Measurements from ENCODE around the gene RAMP3.
"Not testable (repeated sequence)": the region's sequence is repeated elsewhere in the genome, so short reads cannot be mapped to it uniquely, and the experiment has no call there.

RAMP3 gene, protein sequence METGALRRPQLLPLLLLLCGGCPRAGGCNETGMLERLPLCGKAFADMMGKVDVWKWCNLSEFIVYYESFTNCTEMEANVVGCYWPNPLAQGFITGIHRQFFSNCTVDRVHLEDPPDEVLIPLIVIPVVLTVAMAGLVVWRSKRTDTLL

GRCh38 chr7:45157653-45158401 lies at the start of gene RAMP3:
Gene RAMP3, plus strand, starts transcription at chr7:45157791. Its CDS starts 38 bp downstream, at chr7:45157829.
- DNase-seq = no peak

DNA sequence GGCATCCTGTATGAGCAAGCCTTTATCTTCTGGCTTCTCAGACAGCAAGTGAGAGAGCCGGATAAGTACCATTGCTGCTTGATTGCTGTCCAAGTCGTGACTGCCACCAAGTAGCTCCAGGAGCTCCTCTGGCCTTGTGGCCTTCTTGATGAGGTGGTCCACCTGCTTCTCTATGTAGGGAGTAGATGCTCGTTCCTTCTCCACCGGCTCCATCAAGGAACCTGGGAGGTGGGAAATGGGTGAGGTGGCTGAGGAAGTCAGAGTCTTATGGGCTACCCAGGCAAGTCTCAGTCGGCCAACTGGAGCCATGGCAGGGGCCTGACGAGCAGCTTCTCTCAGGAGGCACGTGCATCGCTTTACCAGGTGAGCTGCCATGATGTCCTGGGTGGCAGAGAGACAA lies 48.7 kb upstream of the RAMP3 start:
- DNase-seq = no peak

DNA sequence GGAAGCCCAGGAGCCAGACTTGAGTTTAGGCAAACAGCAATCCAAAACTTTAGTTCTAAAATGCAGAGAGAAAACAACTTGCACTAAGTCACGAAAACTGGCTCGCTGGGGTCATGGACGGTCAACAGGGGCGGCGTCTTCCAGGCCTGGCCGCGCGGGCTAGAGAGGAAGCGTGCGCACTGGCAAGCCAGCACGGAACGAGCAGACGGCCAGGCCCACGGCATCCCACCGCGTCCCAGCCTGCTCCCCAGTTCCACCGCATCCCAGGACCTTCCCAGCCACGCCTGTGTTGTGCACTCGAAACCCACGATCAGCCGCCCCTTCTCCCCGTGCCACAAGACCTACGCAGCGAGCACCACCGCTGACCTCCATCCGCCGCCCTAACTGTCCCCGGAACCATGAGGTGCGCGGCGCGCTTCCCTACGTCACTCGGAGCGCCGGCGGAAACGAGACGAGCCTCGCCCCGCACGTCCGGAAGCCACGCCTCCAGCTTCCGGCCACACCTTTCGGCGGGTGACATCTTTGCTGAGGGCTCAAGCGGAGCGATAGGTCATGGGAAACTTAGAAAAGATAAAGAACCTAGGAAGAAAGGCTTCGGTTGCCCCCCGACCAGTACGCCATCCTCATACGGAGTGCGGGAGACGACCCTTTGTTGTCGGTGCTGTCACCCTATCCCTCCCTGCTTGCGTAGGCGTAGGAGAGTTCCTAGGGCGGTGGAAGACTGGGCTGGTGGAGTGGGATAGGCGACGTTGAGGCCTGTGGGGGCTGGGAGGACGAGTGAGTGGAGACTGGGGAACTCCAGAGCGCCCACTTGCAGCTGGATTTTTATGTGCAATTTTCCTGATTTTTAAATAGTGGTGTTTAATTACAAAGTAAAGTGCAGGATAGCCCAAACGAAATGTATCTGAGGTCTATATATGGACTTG lies 46.0 kb upstream of the RAMP3 start, which contains the start of gene TBRG4:
Gene TBRG4, minus strand, starts transcription at position 400 of the 926 bp plus-strand sequence. CDS start 2,460 bp downstream, outside the sequence.
- peak; percentile 90 for DNase-seq

- DNase-seq = no peak
Measured at GRCh38 chr7:45112648-45113047, 44.9 kb upstream of the RAMP3 start.

- DNase-seq = not testable (repeated sequence)
Measured at GRCh38 chr7:45114257-45114656, 43.3 kb upstream of the RAMP3 start.

DNA sequence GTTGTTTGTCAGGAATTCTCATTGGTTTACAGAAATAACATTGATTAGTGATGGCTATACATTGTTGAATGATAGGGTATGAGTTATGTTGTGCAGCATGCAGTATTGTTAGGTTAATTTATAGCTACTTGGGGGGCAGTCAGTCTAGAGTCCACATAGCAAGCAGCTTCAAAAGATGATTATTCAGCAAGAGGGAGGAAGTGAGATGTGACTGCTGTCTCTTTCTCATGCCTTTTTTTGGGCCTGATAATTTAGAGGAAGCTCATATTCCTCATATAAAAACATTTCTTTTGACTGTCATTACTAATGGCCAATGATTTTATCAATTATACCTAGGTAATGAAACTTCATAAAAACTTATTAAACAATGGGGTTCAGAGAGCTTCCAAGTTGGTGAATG lies 42.7 kb upstream of the RAMP3 start:
- DNase-seq = no peak

DNA sequence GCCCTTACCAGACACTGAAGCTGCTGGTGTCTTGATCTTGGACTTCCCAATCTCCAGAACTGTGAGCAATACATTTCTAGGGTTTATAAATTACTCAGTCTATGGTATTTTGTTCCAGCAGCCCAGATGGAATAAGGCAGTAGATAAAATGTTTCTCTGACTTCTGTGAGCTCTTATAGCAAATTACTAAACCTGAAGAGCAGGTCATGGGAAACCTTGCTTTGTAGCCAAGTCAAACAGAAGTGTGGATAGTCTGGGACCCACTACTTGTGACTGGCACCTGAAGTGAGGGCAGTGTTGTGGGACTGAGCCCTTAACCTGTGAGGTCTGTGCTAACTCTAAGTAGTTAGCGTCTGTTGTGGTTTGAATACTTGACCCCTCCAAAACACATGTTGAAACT lies 41.5 kb upstream of the RAMP3 start:
- no peak for DNase-seq

DNA sequence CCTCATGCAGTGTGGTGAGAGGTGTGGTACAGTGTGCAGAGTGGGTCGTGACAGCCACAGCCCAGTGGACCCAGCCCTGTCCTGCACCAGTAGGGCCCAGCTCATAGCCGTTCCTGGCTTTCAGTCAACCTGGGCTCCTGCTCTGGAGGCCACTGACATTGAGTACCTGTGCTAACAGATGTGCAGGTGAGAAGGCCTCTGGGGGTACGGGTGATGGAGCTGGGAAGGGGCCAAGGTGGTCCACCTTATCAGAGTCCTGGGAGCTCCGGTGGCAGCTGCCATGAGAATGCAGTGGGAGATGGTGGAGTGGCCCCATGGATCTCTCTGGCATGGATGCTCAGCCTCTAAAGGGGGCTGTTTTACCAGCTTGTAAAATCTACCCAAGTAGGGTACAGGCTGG lies 40.0 kb upstream of the RAMP3 start:
- no peak for DNase-seq

DNA sequence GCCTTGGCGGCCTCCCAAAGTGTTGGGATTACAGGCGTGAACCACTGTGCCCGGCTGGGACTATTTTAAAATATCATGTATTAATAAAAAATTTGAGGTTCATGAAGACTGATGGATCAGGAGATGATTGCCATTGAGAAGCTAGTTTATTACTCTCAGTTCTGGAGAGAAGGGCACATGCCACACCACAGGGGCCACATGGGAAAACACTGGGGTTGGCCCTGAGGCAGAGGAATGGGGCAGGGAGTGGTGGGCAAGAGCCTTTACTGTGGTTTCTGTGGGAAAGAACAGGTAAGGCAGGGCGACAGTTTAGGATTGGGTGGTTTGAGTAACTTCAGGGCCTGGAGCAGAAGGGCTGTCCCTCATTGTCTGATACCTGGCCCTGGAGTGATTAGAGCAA lies 39.3 kb upstream of the RAMP3 start:
- DNase-seq = no peak

GRCh38 chr7:45118889-45119331 lies 38.7 kb upstream of the RAMP3 start:
- DNase-seq = no peak

GRCh38 chr7:45119550-45119949 lies 38.0 kb upstream of the RAMP3 start:
- DNase-seq = no peak

GRCh38 chr7:45122975-45123860 lies 34.4 kb upstream of the RAMP3 start:
- DNase-seq = no peak

DNA sequence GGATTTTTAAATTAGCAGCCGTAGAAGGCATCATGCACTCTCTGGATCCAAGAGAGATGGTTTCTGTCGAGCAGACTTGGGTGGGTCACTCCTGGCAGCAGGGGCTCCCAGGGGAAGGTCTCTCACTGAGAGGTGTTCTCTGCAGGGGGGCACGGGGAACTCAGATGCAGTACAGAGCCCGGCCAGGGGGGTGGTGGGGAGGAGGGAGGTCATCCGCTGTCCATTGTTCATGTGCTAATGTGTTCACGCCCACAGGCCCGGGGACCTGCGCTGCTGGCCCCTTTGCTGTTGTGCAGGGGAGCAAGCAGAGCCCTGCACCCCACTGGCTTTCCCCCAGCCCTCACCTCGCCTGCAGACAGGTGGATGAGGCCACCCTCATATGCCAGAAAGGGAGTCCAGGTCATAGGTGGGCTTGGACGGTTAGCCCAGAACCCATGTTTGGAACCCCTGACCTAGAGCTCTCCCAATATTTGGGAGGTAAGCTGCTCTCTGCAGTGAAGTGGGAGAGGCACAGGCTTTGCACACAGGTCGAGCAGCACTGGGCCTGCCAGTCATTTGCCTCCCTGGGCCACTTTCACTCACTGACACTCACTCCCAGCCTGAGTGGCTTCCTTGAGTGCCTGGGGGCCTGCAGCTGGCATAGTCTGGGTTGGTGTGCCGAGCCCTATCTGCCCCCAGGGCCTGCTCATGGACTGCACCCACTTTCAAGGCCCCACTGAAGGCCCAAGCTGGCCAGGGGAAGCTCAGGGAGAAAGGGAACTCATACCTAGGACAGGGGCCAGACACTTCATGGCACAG lies 33.5 kb upstream of the RAMP3 start:
- DNase-seq = no peak

DNA sequence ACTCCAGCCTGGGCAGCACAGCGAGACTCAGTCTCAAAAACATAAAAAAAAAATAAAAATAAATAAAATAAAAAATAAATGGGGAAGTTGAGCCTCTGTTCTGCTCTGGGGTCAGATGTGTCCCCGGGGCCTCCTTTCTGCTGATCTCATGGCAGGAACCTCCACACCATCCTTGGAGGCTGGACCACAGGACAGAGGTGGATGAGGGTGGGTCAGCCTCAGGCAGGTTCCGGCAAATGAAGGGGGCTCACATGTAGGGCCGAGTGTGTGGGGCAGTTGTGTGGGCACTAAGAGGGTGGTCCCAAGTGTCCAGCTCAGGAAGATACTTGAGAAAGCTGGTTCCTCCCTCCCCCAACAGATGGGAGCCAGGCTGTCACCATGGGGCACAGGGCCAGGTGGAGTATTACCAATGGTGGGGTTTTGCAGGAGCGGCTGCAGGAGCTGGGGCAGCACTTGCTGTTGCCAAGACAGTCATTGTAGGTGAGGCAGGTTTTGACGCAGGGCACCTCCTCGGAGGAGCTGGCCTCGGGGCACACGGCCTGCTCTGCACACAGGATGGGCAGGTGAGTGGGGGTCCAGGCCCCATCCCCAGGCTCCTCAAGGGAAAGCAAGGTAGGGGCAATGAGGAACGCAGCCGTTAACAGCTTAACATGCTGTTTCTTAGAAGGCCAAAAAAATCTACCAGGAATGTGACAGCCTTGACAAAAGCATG lies 32.2 kb upstream of the RAMP3 start:
- no peak for DNase-seq

- DNase-seq = no peak
Measured at GRCh38 chr7:45126201-45126600, 31.4 kb upstream of the RAMP3 start.

DNA sequence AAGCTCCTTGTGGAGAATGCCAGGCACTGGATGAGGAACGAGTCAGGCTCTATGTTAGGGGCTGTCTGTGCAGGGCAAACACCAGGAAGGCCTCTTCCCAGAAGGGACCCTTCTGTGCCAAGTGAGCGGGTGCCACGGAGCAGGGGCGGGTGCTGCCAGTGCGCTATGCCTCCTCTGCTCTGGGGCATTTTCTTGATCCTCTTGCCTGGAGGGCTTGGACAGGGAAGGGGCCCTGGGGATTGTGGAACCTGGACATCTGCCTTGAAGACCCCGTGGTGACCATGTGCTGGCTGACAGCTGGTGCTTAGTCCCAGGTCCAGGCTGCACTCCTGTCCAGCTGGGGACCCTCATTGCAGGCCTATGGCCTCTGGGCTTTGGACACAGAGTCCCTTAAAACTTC lies 30.7 kb upstream of the RAMP3 start:
- no peak for DNase-seq

- DNase-seq = no peak
Measured at GRCh38 chr7:45129181-45129800, 28.3 kb upstream of the RAMP3 start.

DNA sequence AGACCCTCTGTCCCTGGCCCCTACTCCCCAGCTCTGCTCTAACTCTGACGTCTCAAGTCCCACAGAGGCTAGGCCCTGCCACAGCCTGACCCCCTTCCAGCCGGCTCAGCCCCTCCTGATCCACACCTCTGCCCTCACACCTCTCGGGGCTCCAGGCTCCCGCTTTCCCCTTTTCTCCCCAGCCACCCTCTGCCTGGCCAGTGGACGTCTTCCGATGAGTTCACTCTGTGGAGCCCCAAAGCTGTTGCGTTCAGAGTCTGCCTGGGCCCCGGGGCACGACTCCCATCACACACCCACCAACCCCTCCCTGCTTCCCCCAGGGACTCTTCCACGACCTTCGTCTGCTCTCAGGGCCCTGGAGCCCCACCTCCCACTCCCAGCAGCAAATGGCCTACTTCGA lies 27.7 kb upstream of the RAMP3 start:
- no peak for DNase-seq

GRCh38 chr7:45130910-45131309 lies 26.7 kb upstream of the RAMP3 start:
- DNase-seq = no peak

DNA sequence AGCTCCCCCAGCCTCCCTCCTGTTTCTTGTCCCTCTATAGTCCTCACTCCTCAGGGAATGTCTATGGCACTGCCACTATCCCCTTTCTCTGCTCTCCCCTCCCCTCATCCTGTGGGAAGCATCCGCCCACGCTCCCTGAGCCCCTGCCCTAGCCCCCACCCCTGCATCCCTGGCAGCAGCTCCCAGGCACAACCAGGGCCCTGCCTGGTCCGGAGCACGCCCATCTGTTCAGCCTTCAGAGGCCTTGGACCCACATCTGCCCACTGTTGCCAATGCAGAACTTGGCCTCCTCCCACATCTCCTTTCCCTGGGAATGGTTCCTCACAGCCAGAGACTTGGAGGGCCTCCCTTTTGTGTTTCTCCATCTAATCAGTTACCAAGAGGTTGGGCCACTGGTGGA lies 25.7 kb upstream of the RAMP3 start:
- no peak for DNase-seq

All from activated T-cell treated with anti-CD3 and anti-CD28 coated beads for 4 hours (primary cell).